Neural cell (in vitro differentiated cells): Measurements from ENCODE around the gene KIAA1210. TPM values are rescaled to one million over a fixed set of nuclear protein-coding genes. Genes with fewer than 3 reads are reported as not detected.
"Not testable (repeated sequence)": the region's sequence is repeated elsewhere in the genome, so short reads cannot be mapped to it uniquely, and the experiment has no call there.

Source experiments
- H2AFZ ChIP-seq: fragments of 200-600, 300-800 bp; sonication (generic), shearing (Covaris generic); 2 replicates; pipeline ENCODE4 v1.6.0; 2014; ENCODE audit warnings: low read depth, mild to moderate bottlenecking, antibody characterized with exemption, low read length, moderate library complexity
- H3F3A ChIP-seq: fragments of 200-600 bp; shearing (Covaris generic); 2 replicates; pipeline ENCODE4 v1.6.1; 2016; ENCODE audit warnings: mild to moderate bottlenecking, moderate library complexity, mixed read lengths, antibody characterized with exemption, low read length; ENCODE audit not compliant: insufficient read depth, poor library complexity, severe bottlenecking
- H3K27ac ChIP-seq: fragments of 200-600, 300-800 bp; sonication (generic), shearing (Covaris generic); 2 replicates; pipeline ENCODE4 v1.5.1; 2014; ENCODE audit warnings: mild to moderate bottlenecking, low read length, moderate library complexity
- H3K27me3 ChIP-seq: fragments of 300-800, 200-600 bp; sonication (generic), shearing (Covaris generic); 2 replicates; pipeline ENCODE4 v1.6.0; 2014; ENCODE audit warnings: mild to moderate bottlenecking, low read depth, low read length, moderate library complexity; ENCODE audit not compliant: insufficient read depth
- H3K36me3 ChIP-seq: fragments of 300-800, 200-600 bp; sonication (generic), shearing (Covaris generic); 2 replicates; pipeline ENCODE4 v1.5.1; 2014; ENCODE audit warnings: mild to moderate bottlenecking, antibody characterized with exemption, low read length, moderate library complexity; ENCODE audit not compliant: insufficient read depth
- H3K4me2 ChIP-seq: fragments of 300-800, 200-600 bp; sonication (generic), shearing (Covaris generic); 2 replicates; pipeline ENCODE4 v1.6.0; 2014; ENCODE audit warnings: mild to moderate bottlenecking, low read length
- H3K4me3 ChIP-seq: fragments of 300-800, 200-600 bp; sonication (generic), shearing (Covaris generic); 2 replicates; pipeline ENCODE4 v1.5.1; 2014; ENCODE audit warnings: mild to moderate bottlenecking, low read length, moderate library complexity
- H3K79me2 ChIP-seq: fragments of 200-600 bp; shearing (Covaris generic); replicated peaks from 2 replicates; pipeline ENCODE4 v1.6.0; 2014; ENCODE audit warnings: mild to moderate bottlenecking, low read length, moderate library complexity; ENCODE audit not compliant: insufficient read depth
- H3K9ac ChIP-seq: fragments of 300-800, 200-600 bp; sonication (generic), shearing (Covaris generic); 2 replicates; pipeline ENCODE4 v1.6.1; 2016; ENCODE audit warnings: mild to moderate bottlenecking, low read length, mixed read lengths
- H3K9me2 ChIP-seq: fragments of 200-600 bp; shearing (Covaris generic); 2 replicates; pipeline ENCODE4 v1.6.1; 2016; ENCODE audit warnings: mild to moderate bottlenecking, low read length, mixed read lengths; ENCODE audit not compliant: insufficient read depth
- H3K9me3 ChIP-seq: fragments of 200-600, 300-800 bp; sonication (generic), shearing (Covaris generic); 2 replicates; pipeline ENCODE4 v1.6.1; 2016; ENCODE audit warnings: mild to moderate bottlenecking, mixed run types, low read length, moderate library complexity, mixed read lengths
- H4K20me1 ChIP-seq: fragments of 200-600 bp; shearing (Covaris generic); 2 replicates; pipeline ENCODE4 v1.6.1; 2016; ENCODE audit warnings: mild to moderate bottlenecking, mixed run types; ENCODE audit not compliant: insufficient read depth
- CTCF ChIP-seq: fragments of 450-650 bp; IDR thresholded peaks from 2 replicates; pipeline ENCODE4 v1.5.1; 2014; ENCODE audit warnings: antibody characterized with exemption, mild to moderate bottlenecking, moderate library complexity; ENCODE audit not compliant: poor library complexity, severe bottlenecking
- EP300 ChIP-seq: fragments of 450-650 bp; conservative IDR thresholded peaks from 2 replicates; pipeline ENCODE4 v1.6.1; 2014; ENCODE audit warnings: antibody characterized with exemption, mild to moderate bottlenecking, moderate library complexity; ENCODE audit not compliant: poor library complexity, severe bottlenecking
- EZH2 ChIP-seq: fragments of 200-600, 300-800 bp; shearing (Covaris generic), sonication (generic); IDR thresholded peaks from 2 replicates; pipeline ENCODE4 v1.6.1; 2014; ENCODE audit warnings: antibody characterized with exemption, low read length, borderline replicate concordance, mild to moderate bottlenecking; ENCODE audit not compliant: insufficient read depth, poor library complexity, severe bottlenecking
- MXI1 ChIP-seq: fragments of 450-650 bp; conservative IDR thresholded peaks from 2 replicates; pipeline ENCODE4 v1.6.1; 2014; ENCODE audit warnings: antibody characterized with exemption, mild to moderate bottlenecking; ENCODE audit not compliant: poor library complexity, severe bottlenecking
- POLR2AphosphoS5 ChIP-seq: IDR thresholded peaks from 2 replicates; pipeline ENCODE4 v1.6.1; 2012
- RAD21 ChIP-seq: fragments of 450-650 bp; conservative IDR thresholded peaks from 2 replicates; pipeline ENCODE4 v1.6.1; 2014; ENCODE audit warnings: antibody characterized with exemption, mild to moderate bottlenecking, moderate library complexity
- REST ChIP-seq: IDR thresholded peaks from 2 replicates; pipeline ENCODE4 v1.6.1; 2012; ENCODE audit warnings: borderline replicate concordance
- SMC3 ChIP-seq: fragments of 450-650 bp; conservative IDR thresholded peaks from 2 replicates; pipeline ENCODE4 v1.6.1; 2014; ENCODE audit warnings: antibody characterized with exemption, mild to moderate bottlenecking, moderate library complexity; ENCODE audit not compliant: poor library complexity
- TAF1 ChIP-seq: IDR thresholded peaks from 2 replicates; pipeline ENCODE4 v1.6.1; 2012; ENCODE audit warnings: low read depth
- polyA plus RNA-seq: library from polyadenylated mRNA; depleted of rRNA; stranded (reverse); fragments of >200 nt; gene quantifications from 2 replicates; pipeline ENCODE4 v1.2.3, GENCODE V29; 2014

Gene KIAA1210
- polyA plus RNA-seq, 1 donor from 2014 or later, result not detected

GRCh38 chrX:119030990-119031389, 96.6 kb downstream of the KIAA1210 start:
- no peaks in the 10 kb centered on the region for H3K36me3 ChIP-seq
- H4K20me1 ChIP-seq, result no peaks in the 10 kb centered on the region
- no peaks in the 10 kb centered on the region for H3K79me2 ChIP-seq
- H2AFZ ChIP-seq, result no peak overlapping the region
- no peaks in the 10 kb centered on the region for H3K9me3 ChIP-seq
- no peaks in the 10 kb centered on the region for H3F3A ChIP-seq
- H3K9ac ChIP-seq, result no peak overlapping the region
- no peak for TF ChIP-seq REST
- TF ChIP-seq POLR2AphosphoS5, result no peak
- no peak for TF ChIP-seq TAF1
- TF ChIP-seq CTCF, result no peak
- no peak for TF ChIP-seq RAD21
- TF ChIP-seq EZH2, result no peak
- TF ChIP-seq EP300, result no peak
- TF ChIP-seq SMC3, result no peak
- TF ChIP-seq MXI1, result no peak
- H3K27me3 ChIP-seq, result no peaks in the 10 kb centered on the region
- H3K27ac ChIP-seq, result no peak overlapping the region
- no peak overlapping the region for H3K4me2 ChIP-seq
- H3K9me2 ChIP-seq, result no peaks in the 10 kb centered on the region
- no peak overlapping the region for H3K4me3 ChIP-seq

- H3K27me3 ChIP-seq, H2AFZ ChIP-seq, H3K36me3 ChIP-seq, H3K9ac ChIP-seq, H3K79me2 ChIP-seq, H3F3A ChIP-seq, H3K27ac ChIP-seq, H4K20me1 ChIP-seq, H3K4me3 ChIP-seq, H3K9me2 ChIP-seq, H3K9me3 ChIP-seq, H3K4me2 ChIP-seq: not testable (repeated sequence)
Observed at GRCh38 chrX:119029656-119030055, 98.0 kb downstream of the KIAA1210 start.

- Histone ChIP-seq H3K9me3 (no peaks in the 10 kb centered on the region), H3F3A (no peaks in the 10 kb centered on the region), H3K27ac (no peak overlapping the region), H3K9ac (no peak overlapping the region), H3K4me2 (no peak overlapping the region), H3K27me3 (no peaks in the 10 kb centered on the region), H3K79me2 (no peaks in the 10 kb centered on the region), H4K20me1 (no peaks in the 10 kb centered on the region), H3K36me3 (no peaks in the 10 kb centered on the region), H2AFZ (no peak overlapping the region), H3K4me3 (no peak overlapping the region), H3K9me2 (no peaks in the 10 kb centered on the region)
- TF ChIP-seq POLR2AphosphoS5 (no peak), EZH2 (no peak), SMC3 (no peak), MXI1 (no peak), REST (no peak), CTCF (no peak), EP300 (no peak), TAF1 (no peak), RAD21 (no peak)
Observed at GRCh38 chrX:119028733-119029330, 98.8 kb downstream of the KIAA1210 start.
